ENCODE measurements around the gene CDHR2.

The CDHR2 gene

GRCh38 chr5:176528301-176528700 lies 20.8 kb upstream of the CDHR2 start:
- DNase-seq (ENCODE audit: low read depth in 3 of 3, low spot score in 1 of 3) = no peak

- no peak for DNase-seq (ENCODE audit: low read depth in 3 of 3, low spot score in 1 of 3)
Measured at GRCh38 chr5:176528761-176529115, 20.4 kb upstream of the CDHR2 start.

- DNase-seq (ENCODE audit: low read depth in 3 of 3, low spot score in 1 of 3) = no peak
Measured at GRCh38 chr5:176529116-176529740, 19.9 kb upstream of the CDHR2 start.

- no peak for DNase-seq (ENCODE audit: low read depth in 3 of 3, low spot score in 1 of 3)
Measured at GRCh38 chr5:176529741-176530141, 19.4 kb upstream of the CDHR2 start.

- no peak for DNase-seq (ENCODE audit: low read depth in 3 of 3, low spot score in 1 of 3)
Measured at GRCh38 chr5:176530393-176530982, 18.7 kb upstream of the CDHR2 start.

- DNase-seq (ENCODE audit: low read depth in 3 of 3, low spot score in 1 of 3) = no peak
Measured at GRCh38 chr5:176530983-176531901, 17.9 kb upstream of the CDHR2 start.

- no peak for DNase-seq (ENCODE audit: low read depth in 3 of 3, low spot score in 1 of 3)
Measured at GRCh38 chr5:176531902-176532493, 17.1 kb upstream of the CDHR2 start.

GRCh38 chr5:176532795-176533194 lies 16.3 kb upstream of the CDHR2 start:
- no peak for DNase-seq (ENCODE audit: low read depth in 3 of 3, low spot score in 1 of 3)

- DNase-seq (ENCODE audit: low read depth in 3 of 3, low spot score in 1 of 3) = no peak
Measured at GRCh38 chr5:176533390-176533789, 15.8 kb upstream of the CDHR2 start.

- no peak for DNase-seq (ENCODE audit: low read depth in 3 of 3, low spot score in 1 of 3)
Measured at GRCh38 chr5:176533894-176534611, 15.1 kb upstream of the CDHR2 start.

- DNase-seq (ENCODE audit: low read depth in 3 of 3, low spot score in 1 of 3) = no peak
Measured at GRCh38 chr5:176534640-176535039, 14.5 kb upstream of the CDHR2 start.

- no peak for DNase-seq (ENCODE audit: low read depth in 3 of 3, low spot score in 1 of 3)
Measured at GRCh38 chr5:176535101-176535663, 14.0 kb upstream of the CDHR2 start.

- no peak for DNase-seq (ENCODE audit: low read depth in 3 of 3, low spot score in 1 of 3)
Measured at GRCh38 chr5:176535664-176536131, 13.4 kb upstream of the CDHR2 start.

- DNase-seq (ENCODE audit: low read depth in 3 of 3, low spot score in 1 of 3) = peak; percentile 59 to 67 (median 63)
Measured at GRCh38 chr5:176536132-176536901, 12.8 kb upstream of the CDHR2 start.

- DNase-seq (ENCODE audit: low read depth in 3 of 3, low spot score in 1 of 3) = peak; percentile 95 to 97 (median 95)
Measured at GRCh38 chr5:176536902-176537553, 12.1 kb upstream of the CDHR2 start, which contains the start of gene RNF44. Gene RNF44 (minus strand): TSS chr5:176537402. CDS start chr5:176532472, 4,930 bp downstream.

- peak; percentile 86 to 96 (median 94) for DNase-seq (ENCODE audit: low read depth in 3 of 3, low spot score in 1 of 3)
Measured at GRCh38 chr5:176537554-176538229, 11.4 kb upstream of the CDHR2 start.

GRCh38 chr5:176538230-176538988 lies 10.7 kb upstream of the CDHR2 start:
- no peak for DNase-seq (ENCODE audit: low read depth in 3 of 3, low spot score in 1 of 3)

GRCh38 chr5:176538989-176539384 lies 10.2 kb upstream of the CDHR2 start:
- DNase-seq (ENCODE audit: low read depth in 3 of 3, low spot score in 1 of 3) = no peak

Data from stimulated activated CD4-positive, alpha-beta T cell treated with anti-CD3 and anti-CD28 coated beads, TNF-alpha, amount 100 ng/mL, for 1 hour (primary cell).